Neural crest cell (in vitro differentiated cells): ENCODE data around the gene PLA2G6. TPM values are rescaled to one million over a fixed set of nuclear protein-coding genes. Genes with fewer than 3 reads are reported as not detected.

Source experiments
- DNase-seq: peaks from one replicate; pipeline ENCODE4 v3.0.0; 2021; ENCODE audit warnings: low read depth, mixed read lengths, low spot score
- H3K27ac Mint-ChIP-seq: one replicate; pipeline ENCODE4 v1.8.0; 2021; ENCODE audit warnings: mild to moderate bottlenecking, mixed read lengths; ENCODE audit not compliant: unreplicated experiment
- H3K27me3 Mint-ChIP-seq: 2 replicates; pipeline ENCODE4 v1.8.0; 2021; ENCODE audit warnings: low read depth, mild to moderate bottlenecking, mixed read lengths
- H3K36me3 Mint-ChIP-seq: 2 replicates; pipeline ENCODE4 v1.8.0; 2021; ENCODE audit warnings: low read depth, mild to moderate bottlenecking, mixed read lengths
- H3K4me1 Mint-ChIP-seq: 2 replicates; pipeline ENCODE4 v1.8.0; 2021; ENCODE audit warnings: mixed read lengths
- H3K4me3 Mint-ChIP-seq: one replicate; pipeline ENCODE4 v1.8.0; 2021; ENCODE audit warnings: mild to moderate bottlenecking, mixed read lengths
- H3K9me3 Mint-ChIP-seq: 2 replicates; pipeline ENCODE4 v1.8.0; 2021; ENCODE audit warnings: mixed read lengths
- CTCF ChIP-seq: fragments of 200-600 bp; sonication (generic); conservative IDR thresholded peaks from 2 replicates; pipeline ENCODE4 v1.5.0; 2021; ENCODE audit warnings: antibody characterized with exemption, mild to moderate bottlenecking
- total RNA-seq: library from RNA; stranded (reverse); gene quantifications from 2 replicates; pipeline ENCODE4 v1.2.1, GENCODE V29; 2021

Gene PLA2G6
- total RNA-seq, 1 donor from 2014 or later, result 11.0 TPM

GRCh38 chr22:38097058-38097457 is 84.6 kb downstream of the PLA2G6 start:
- Mint-ChIP-seq H3K36me3 (no peaks in the 10 kb centered on the region), H3K4me3 (no peak overlapping the region), H3K27ac (no peak overlapping the region), H3K4me1 (peaks cover 15% of the 10 kb centered on the region), H3K27me3 (no peaks in the 10 kb centered on the region), H3K9me3 (no peaks in the 10 kb centered on the region)
- no peak for TF ChIP-seq CTCF
- DNase-seq, result no peak

- no peaks in the 10 kb centered on the region for H3K27me3 Mint-ChIP-seq
- no peak overlapping the region for H3K4me3 Mint-ChIP-seq
Observed at GRCh38 chr22:38089474-38089851, 92.2 kb downstream of the PLA2G6 start.

DNA sequence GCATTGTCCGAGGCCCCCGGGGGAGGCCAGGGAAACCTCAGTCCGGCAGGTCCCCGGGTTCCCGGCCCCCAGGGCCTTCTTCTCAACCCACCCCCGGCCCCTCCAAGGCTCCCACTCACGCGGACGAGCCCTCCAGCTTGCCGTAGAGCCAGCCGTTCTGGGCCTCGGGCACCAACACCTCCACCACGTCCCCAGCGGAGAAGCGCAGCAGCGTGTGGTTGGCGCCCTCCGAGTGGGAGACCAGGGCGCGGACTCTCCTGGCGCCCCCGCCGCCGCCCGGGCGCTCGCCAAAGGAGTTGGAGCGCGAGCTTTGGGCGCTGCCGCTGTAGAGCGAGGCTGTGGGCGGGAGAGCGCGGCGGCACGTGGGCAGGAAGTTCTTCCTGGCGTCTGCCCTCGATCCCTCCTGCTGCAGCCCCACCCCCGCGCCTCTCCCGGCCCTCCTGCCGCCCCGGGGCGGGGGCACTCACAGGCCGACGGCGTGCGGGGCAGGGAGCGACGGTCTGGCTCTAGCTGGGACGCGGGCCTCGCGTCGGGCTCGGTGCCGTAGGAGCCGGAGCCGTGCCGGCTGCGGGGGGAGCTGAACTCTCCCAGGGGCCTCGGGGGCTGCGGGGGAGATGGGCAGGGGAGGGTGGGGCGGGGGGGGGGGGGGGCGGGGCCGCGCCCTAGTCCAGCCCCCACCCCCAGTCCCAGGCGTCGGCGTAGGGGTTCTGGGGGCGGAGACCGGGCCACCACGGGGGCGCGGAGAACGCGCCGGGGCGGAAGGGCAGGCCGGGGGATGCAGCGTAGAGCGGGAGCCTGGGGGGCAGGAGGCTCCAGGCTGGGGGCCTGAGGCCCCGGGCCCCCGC is 92.8 kb downstream of the PLA2G6 start:
- peaks cover 18% of the 10 kb centered on the region for H3K4me1 Mint-ChIP-seq
- H3K36me3 Mint-ChIP-seq, result no peaks in the 10 kb centered on the region
- H3K27ac Mint-ChIP-seq, result no peak overlapping the region
- H3K9me3 Mint-ChIP-seq, result no peaks in the 10 kb centered on the region
- DNase-seq, result no peak
- no peak for TF ChIP-seq CTCF
- H3K4me3 Mint-ChIP-seq, result no peak overlapping the region
- H3K27me3 Mint-ChIP-seq, result no peaks in the 10 kb centered on the region

More at GRCh38 chr22:38089474-38089851, 92.2 kb downstream of the PLA2G6 start:
- peaks cover 17% of the 10 kb centered on the region for H3K4me1 Mint-ChIP-seq
- H3K27ac Mint-ChIP-seq, result no peak overlapping the region
- TF ChIP-seq CTCF, result no peak
- DNase-seq, result no peak
- H3K9me3 Mint-ChIP-seq, result no peaks in the 10 kb centered on the region
- no peaks in the 10 kb centered on the region for H3K36me3 Mint-ChIP-seq

DNA sequence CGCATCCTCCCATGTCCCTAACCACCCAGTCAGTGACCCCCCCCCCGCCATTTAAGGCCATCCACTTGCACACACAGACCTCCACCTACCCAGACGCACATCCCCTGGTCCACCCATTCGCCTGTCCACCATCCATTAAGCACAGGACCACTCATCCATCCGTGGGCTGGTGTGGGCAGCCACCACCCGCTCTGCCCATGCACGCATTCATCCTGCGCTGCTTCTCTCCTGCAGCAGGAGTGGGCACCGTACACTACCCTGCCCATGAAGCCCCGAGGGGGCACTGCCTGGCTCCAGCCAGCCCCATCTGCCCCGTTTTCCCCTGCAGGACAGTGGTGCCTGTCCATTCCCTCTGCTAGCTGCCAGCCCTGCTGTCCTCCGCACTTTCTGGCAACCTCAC is 93.8 kb downstream of the PLA2G6 start:
- no peak overlapping the region for H3K4me3 Mint-ChIP-seq
- no peak for TF ChIP-seq CTCF
- H3K4me1 Mint-ChIP-seq, result peaks cover 24% of the 10 kb centered on the region
- H3K9me3 Mint-ChIP-seq, result no peaks in the 10 kb centered on the region
- H3K36me3 Mint-ChIP-seq, result no peaks in the 10 kb centered on the region
- no peak for DNase-seq
- peaks cover 4% of the 10 kb centered on the region for H3K27me3 Mint-ChIP-seq
- H3K27ac Mint-ChIP-seq, result no peak overlapping the region

GRCh38 chr22:38086942-38087341 is 94.7 kb downstream of the PLA2G6 start:
- Mint-ChIP-seq H3K36me3 (no peaks in the 10 kb centered on the region), H3K27me3 (peaks cover 4% of the 10 kb centered on the region), H3K4me1 (peaks cover 24% of the 10 kb centered on the region), H3K9me3 (no peaks in the 10 kb centered on the region), H3K27ac (no peak overlapping the region), H3K4me3 (no peak overlapping the region)
- DNase-seq, result no peak
- TF ChIP-seq CTCF, result no peak
